ENCODE data around the gene ANKS1B.

ANKS1B gene

GRCh38 chr12:98939350-98939749 is 1045.4 kb downstream of the ANKS1B start:
- DNase-seq (ENCODE audit: low read depth), result no peak

GRCh38 chr12:98935847-98936246 is 1048.9 kb downstream of the ANKS1B start:
- no peak for DNase-seq (ENCODE audit: low read depth)

GRCh38 chr12:98922871-98923270 is 1061.9 kb downstream of the ANKS1B start:
- no peak for DNase-seq (ENCODE audit: low read depth)

- no peak for DNase-seq (ENCODE audit: low read depth)
Observed at GRCh38 chr12:98918176-98918863, 1066.4 kb downstream of the ANKS1B start.

- no peak for DNase-seq (ENCODE audit: low read depth)
Observed at GRCh38 chr12:98916106-98916505, 1068.6 kb downstream of the ANKS1B start.

GRCh38 chr12:98912401-98912974 is 1072.2 kb downstream of the ANKS1B start:
- DNase-seq (ENCODE audit: low read depth), result no peak

GRCh38 chr12:98911396-98911795 is 1073.3 kb downstream of the ANKS1B start:
- no peak for DNase-seq (ENCODE audit: low read depth)

- DNase-seq (ENCODE audit: low read depth), result no peak
Observed at GRCh38 chr12:98909746-98910145, 1075.0 kb downstream of the ANKS1B start.

GRCh38 chr12:98908866-98909265 is 1075.9 kb downstream of the ANKS1B start:
- no peak for DNase-seq (ENCODE audit: low read depth)

- no peak for DNase-seq (ENCODE audit: low read depth)
Observed at GRCh38 chr12:98903875-98904274, 1080.9 kb downstream of the ANKS1B start.

- DNase-seq (ENCODE audit: low read depth), result no peak
Observed at GRCh38 chr12:98901189-98901588, 1083.5 kb downstream of the ANKS1B start.

GRCh38 chr12:98896938-98897337 is 1087.8 kb downstream of the ANKS1B start:
- no peak for DNase-seq (ENCODE audit: low read depth)

GRCh38 chr12:98895086-98895651 is 1089.6 kb downstream of the ANKS1B start:
- DNase-seq (ENCODE audit: low read depth), result no peak

GRCh38 chr12:98894412-98895085 is 1090.2 kb downstream of the ANKS1B start:
- no peak for DNase-seq (ENCODE audit: low read depth)

GRCh38 chr12:98893675-98894411 is 1090.9 kb downstream of the ANKS1B start:
- no peak for DNase-seq (ENCODE audit: low read depth)

- no peak for DNase-seq (ENCODE audit: low read depth)
Observed at GRCh38 chr12:98893126-98893674, 1091.5 kb downstream of the ANKS1B start.

GRCh38 chr12:98885778-98886177 is 1099.0 kb downstream of the ANKS1B start:
- no peak for DNase-seq (ENCODE audit: low read depth)

GRCh38 chr12:98883231-98883630 is 1101.5 kb downstream of the ANKS1B start:
- no peak for DNase-seq (ENCODE audit: low read depth)

- DNase-seq (ENCODE audit: low read depth), result no peak
Observed at GRCh38 chr12:98882526-98882925, 1102.2 kb downstream of the ANKS1B start.

GRCh38 chr12:98873776-98874175 is 1111.0 kb downstream of the ANKS1B start:
- DNase-seq (ENCODE audit: low read depth), result no peak

GRCh38 chr12:98870504-98870903 is 1114.2 kb downstream of the ANKS1B start:
- no peak for DNase-seq (ENCODE audit: low read depth)

- DNase-seq (ENCODE audit: low read depth), result no peak
Observed at GRCh38 chr12:98869886-98870503, 1114.7 kb downstream of the ANKS1B start.

All from stimulated activated CD8-positive, alpha-beta memory T cell treated with anti-CD3 and anti-CD28 coated beads, Interleukin-15, amount 100 ng/mL, for 24 hours (primary cell).